Immature natural killer cell (primary cell): ENCODE results near the gene JUND. TPM values are rescaled to one million over a fixed set of nuclear protein-coding genes. Genes with fewer than 3 reads are reported as not detected.

Experiments
- DNase-seq, 3 donors: peaks; one replicate each; pipeline ENCODE4 v3.0.0; 2022; ENCODE audit warnings: mixed read lengths in 1 of 3
- H3K27ac Mint-ChIP-seq, 6 donors: one replicate each; pipeline ENCODE4 v1.8.0; 2020; ENCODE audit warnings: mixed read lengths in 6 of 6, mild to moderate bottlenecking in 5 of 6, inconsistent platforms in 4 of 6, moderate library complexity in 3 of 6
- H3K27me3 Mint-ChIP-seq, 3 donors: one replicate each; pipeline ENCODE4 v1.8.0; 2020 to 2021; ENCODE audit warnings: low read depth in 3 of 3, mild to moderate bottlenecking in 3 of 3, mixed read lengths in 3 of 3, moderate library complexity in 3 of 3, inconsistent platforms in 1 of 3
- H3K36me3 Mint-ChIP-seq, 3 donors: one replicate each; pipeline ENCODE4 v1.8.0; 2020; ENCODE audit warnings: mixed read lengths in 3 of 3, inconsistent platforms in 2 of 3, mild to moderate bottlenecking in 2 of 3
- H3K4me1 Mint-ChIP-seq, 2 donors: one replicate each; pipeline ENCODE4 v1.8.0; 2020; ENCODE audit warnings: inconsistent platforms in 2 of 2, mild to moderate bottlenecking in 2 of 2, mixed read lengths in 2 of 2, moderate library complexity in 1 of 2
- H3K4me3 Mint-ChIP-seq, 5 donors: one replicate each; pipeline ENCODE4 v1.8.0; 2020; ENCODE audit warnings: mild to moderate bottlenecking in 5 of 5, mixed read lengths in 5 of 5, inconsistent platforms in 3 of 5, moderate library complexity in 3 of 5
- H3K9me3 Mint-ChIP-seq, 6 donors: one replicate each; pipeline ENCODE4 v1.8.0; 2020; ENCODE audit warnings: mild to moderate bottlenecking in 6 of 6, mixed read lengths in 6 of 6, inconsistent platforms in 4 of 6, moderate library complexity in 3 of 6
- polyA plus RNA-seq, 3 donors: library from polyadenylated mRNA; unstranded; fragments of 300-500 nt; fragmentation: Illumina TruSeq; gene quantifications; one replicate each; pipeline ENCODE4 v1.2.3, GENCODE V29; 2021

JUND gene
- polyA plus RNA-seq, 3 donors from 2014 or later, result 15.0 to 71.8 (median 54.7) TPM

DNA sequence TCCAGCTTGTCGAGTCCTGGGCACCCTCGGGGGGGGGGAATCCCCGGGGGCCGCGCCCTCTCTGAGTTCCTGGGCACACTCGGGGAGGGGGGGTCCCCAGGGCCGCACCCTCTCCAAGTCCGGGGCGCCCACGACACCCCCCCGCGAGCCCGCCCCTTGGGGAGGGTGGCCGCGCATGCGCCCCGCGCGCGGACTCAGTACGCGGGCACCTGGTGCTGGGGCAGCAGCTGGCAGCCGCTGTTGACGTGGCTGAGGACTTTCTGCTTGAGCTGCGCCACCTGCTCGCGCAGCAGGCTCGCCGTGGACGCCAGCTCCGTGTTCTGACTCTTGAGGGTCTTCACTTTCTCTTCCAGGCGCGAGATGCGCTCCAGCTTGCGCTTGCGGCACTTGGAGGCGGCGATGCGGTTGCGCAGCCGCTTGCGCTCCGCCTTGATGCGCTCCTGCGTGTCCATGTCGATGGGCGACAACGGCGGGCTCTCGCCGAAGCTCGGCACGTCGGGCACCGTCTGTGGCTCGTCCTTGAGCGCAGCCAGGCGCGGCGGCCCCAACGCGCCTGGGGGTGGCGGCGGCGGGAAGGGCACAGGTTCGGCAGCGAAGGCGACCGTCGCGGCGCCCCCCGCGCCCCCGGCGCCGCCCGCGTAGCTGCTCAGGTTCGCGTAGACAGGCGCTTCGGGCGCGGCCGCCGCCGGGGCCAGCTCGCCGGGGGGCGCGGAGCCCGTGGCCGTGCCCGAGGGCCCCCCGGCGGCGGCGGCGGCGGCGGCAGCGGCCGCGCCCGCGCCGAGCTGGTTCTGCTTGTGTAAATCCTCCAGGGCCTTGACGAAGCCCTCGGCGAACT is 958 bp downstream of the JUND start:
- Mint-ChIP-seq H3K27me3 (peaks cover 58 to 69% (median 62%) of the 10 kb centered on the region in 3 donors), H3K36me3 (peaks cover 0 to 6% (median 4%) of the 10 kb centered on the region in 3 donors), H3K4me3 (peak overlapping the region; percentile 91 to 99 (median 96)), H3K27ac (peak overlapping the region; percentile 93 to 100 (median 100)), H3K9me3 (peaks cover 0 to 2% (median 0%) of the 10 kb centered on the region in 6 donors), H3K4me1 (peaks cover 42 to 46% of the 10 kb centered on the region in 2 donors)
- DNase-seq, result peak; percentile 82 to 89 (median 88)

DNA sequence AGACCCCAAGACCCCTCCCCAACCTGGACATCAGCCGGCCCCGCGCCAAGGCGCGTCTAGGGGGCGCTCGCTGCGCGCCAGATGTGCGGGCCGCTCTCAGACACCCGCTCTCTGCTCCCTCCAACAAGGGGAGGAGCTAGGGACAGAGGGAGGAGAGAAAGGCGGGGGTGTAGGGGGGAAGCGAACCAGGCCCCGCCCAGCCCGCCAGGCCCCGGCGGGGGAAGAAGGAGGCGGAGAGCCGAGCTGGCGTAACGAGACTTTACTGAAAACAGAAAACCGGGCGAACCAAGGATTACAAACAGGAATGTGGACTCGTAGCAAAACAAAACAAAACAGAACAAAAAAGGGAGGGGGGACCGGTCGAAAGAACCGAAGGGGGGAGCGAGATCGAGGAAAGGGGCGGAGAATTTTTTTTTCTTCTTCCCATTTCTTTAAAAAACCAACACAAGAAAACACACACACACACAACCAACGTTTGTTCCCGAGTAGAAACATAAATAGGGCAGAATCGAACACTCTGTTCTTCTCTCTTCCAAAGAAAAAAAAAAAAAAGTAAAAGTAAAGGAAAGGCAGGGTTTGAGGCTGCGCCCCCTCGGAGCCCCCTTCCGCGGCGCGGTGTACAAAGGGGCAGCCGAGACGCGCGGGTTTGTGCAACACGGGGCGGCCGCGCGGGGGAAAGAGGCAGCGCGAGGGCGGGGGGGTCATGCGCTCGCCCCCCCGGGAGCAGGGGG is 1.7 kb downstream of the JUND start:
- peaks cover 66 to 76% (median 70%) of the 10 kb centered on the region in 3 donors for H3K27me3 Mint-ChIP-seq
- peaks cover 36 to 39% of the 10 kb centered on the region in 2 donors for H3K4me1 Mint-ChIP-seq
- H3K9me3 Mint-ChIP-seq, result peaks cover 0 to 2% (median 0%) of the 10 kb centered on the region in 6 donors
- DNase-seq, result peak; percentile 90 to 96 (median 95)
- H3K27ac Mint-ChIP-seq, result peak overlapping the region; percentile 92 to 100 (median 100)
- H3K4me3 Mint-ChIP-seq, result peak overlapping the region; percentile 91 to 99 (median 98)
- peaks cover 0 to 6% (median 4%) of the 10 kb centered on the region in 3 donors for H3K36me3 Mint-ChIP-seq

DNA sequence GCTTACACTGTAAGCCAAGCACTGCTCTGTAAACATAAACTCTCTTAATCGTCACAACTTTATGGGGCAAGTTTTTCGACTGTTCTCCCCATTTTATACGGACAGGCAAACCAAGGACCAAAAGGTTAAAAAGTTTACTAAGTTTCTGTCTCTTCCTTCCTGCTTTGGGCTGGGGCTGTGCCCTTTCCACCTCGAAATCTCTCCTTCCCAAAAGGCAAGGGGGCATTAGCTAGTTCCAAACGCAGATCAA is 2.2 kb downstream of the JUND start:
- H3K9me3 Mint-ChIP-seq, result peaks cover 0 to 2% (median 0%) of the 10 kb centered on the region in 6 donors
- DNase-seq, result no peak
- peaks cover 69 to 81% (median 75%) of the 10 kb centered on the region in 3 donors for H3K27me3 Mint-ChIP-seq
- H3K4me3 Mint-ChIP-seq, result peak overlapping the region; percentile 91 to 99 (median 98)
- H3K27ac Mint-ChIP-seq, result peak overlapping the region; percentile 92 to 100 (median 100)
- peaks cover 0 to 6% (median 4%) of the 10 kb centered on the region in 3 donors for H3K36me3 Mint-ChIP-seq
- H3K4me1 Mint-ChIP-seq, result peaks cover 33 to 40% of the 10 kb centered on the region in 2 donors

DNA sequence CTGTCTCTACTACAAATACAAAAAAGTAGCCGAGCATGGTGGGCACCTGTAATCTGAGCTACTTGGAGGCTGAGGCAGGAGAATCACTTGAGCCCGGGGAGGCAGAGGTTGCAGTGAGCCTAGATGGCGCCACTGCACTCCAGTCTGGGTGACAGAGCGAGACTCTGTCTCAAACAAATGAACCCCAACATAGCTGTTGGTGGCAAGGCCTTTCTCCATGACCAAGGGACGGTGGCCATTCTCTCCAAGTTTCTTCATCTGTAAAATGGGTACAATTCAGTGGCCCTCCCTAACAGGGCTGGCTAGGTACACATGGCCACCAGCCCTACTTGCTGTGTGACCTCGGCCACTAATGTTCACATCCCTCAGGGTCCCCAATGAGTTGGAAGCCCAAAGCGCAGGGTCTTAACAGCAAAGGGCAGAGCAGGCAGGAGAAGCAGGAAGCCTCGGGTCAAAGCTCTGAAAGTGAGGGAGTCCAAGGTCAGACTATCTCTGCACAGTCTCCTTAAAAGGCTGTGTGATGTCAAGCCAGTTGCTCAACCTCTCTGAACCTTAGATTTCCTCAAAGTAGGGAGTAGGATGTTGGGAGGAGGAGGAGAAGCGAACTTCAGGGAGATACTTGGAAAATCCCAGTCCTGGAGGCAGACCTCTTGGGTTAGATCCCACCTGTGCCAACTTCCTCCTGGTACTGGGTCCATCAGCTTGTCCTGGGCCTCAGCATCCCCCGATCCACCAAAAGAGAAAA is 2.7 kb downstream of the JUND start:
- H3K4me1 Mint-ChIP-seq, result peaks cover 33 to 40% of the 10 kb centered on the region in 2 donors
- H3K4me3 Mint-ChIP-seq, result peak overlapping the region; percentile 91 to 99 (median 98)
- H3K27me3 Mint-ChIP-seq, result peaks cover 72 to 85% (median 79%) of the 10 kb centered on the region in 3 donors
- DNase-seq, result peak in 2 of 3 donors; percentile 62 to 64
- H3K9me3 Mint-ChIP-seq, result peaks cover 0 to 2% (median 0%) of the 10 kb centered on the region in 6 donors
- H3K36me3 Mint-ChIP-seq, result peaks cover 0 to 6% (median 4%) of the 10 kb centered on the region in 3 donors
- H3K27ac Mint-ChIP-seq, result peak overlapping the region; percentile 92 to 100 (median 100)

DNA sequence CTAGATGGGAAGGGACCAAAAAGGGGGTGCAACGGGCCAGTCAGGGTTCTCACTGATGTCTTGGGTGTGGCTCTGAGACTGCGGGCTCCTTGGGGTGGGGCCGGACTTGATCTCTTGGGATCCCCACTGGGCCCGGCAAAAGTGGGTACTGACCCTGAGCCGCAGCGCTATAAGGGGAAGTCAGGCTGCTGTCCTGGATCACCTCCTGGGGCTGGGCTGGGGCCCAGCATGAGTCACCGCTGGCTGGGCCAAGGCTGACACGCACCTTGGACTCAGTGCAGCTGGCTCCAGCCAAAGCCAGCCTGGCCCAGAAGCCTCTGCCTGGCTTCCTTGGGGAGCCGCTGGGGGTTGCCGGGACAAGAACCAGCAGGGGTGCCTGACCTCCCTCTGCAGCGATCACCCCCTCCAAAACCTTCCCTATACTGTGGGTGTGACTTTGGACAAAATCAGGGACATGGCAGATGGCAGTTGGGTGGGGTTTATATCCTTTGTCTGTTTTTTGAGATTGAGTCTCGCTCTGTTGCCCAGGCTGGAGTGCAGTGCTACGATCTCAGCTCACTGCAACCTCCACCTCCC is 6.6 kb downstream of the JUND start:
- Mint-ChIP-seq H3K27ac (peak overlapping the region in 4 of 6 donors; percentile 32 to 76 (median 58)), H3K27me3 (peaks cover 67 to 82% (median 80%) of the 10 kb centered on the region in 3 donors), H3K9me3 (no peaks in the 10 kb centered on the region), H3K36me3 (peaks cover 0 to 6% (median 4%) of the 10 kb centered on the region in 3 donors), H3K4me3 (peak overlapping the region in 2 of 5 donors; percentile 21 to 36), H3K4me1 (peaks cover 22 to 28% of the 10 kb centered on the region in 2 donors)
- DNase-seq, result peak; percentile 38 to 53 (median 39)

DNA sequence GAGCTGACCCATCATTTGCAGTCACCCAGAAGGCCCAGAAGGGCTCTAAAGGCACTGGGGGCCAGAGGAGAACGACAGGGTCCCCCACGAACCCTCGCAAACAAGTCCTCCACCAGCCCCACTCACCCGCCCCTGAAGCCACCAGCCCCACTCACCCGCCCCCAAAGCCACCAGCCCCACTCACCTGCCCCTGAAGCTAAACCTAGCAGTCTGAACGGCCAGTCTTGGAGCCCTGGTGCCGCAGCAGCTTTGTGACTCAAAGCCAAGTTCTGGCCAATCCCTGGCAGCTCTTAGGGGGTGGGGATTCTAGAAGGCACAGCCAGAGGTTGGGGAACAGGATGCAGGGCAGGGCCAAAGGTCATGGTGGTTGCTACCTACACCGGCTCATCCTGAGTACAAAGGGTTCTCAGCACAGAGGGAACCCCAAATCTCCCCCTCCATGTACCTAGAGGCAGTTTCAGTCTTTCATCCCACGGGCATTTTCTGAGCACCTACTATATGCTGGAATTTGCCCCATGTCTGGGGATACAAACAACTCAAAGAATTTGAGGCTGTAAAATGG is 7.1 kb downstream of the JUND start, which contains the start of gene IQCN:
Gene IQCN, minus strand, starts transcription at position 234 of the 562 bp plus-strand sequence. CDS start 4,974 bp downstream, outside the sequence.
- DNase-seq, result peak in 2 of 3 donors; percentile 35 to 39
- Mint-ChIP-seq H3K9me3 (no peaks in the 10 kb centered on the region), H3K27me3 (peaks cover 64 to 76% (median 74%) of the 10 kb centered on the region in 3 donors), H3K36me3 (peaks cover 0 to 2% (median under 1%) of the 10 kb centered on the region in 3 donors), H3K27ac (peak within 1 kb of the TSS in 5 of 6 donors; percentile 32 to 76 (median 61)), H3K4me1 (peaks cover 17 to 25% of the 10 kb centered on the region in 2 donors), H3K4me3 (peak within 1 kb of the TSS in 2 of 5 donors; percentile 21 to 36)

DNA sequence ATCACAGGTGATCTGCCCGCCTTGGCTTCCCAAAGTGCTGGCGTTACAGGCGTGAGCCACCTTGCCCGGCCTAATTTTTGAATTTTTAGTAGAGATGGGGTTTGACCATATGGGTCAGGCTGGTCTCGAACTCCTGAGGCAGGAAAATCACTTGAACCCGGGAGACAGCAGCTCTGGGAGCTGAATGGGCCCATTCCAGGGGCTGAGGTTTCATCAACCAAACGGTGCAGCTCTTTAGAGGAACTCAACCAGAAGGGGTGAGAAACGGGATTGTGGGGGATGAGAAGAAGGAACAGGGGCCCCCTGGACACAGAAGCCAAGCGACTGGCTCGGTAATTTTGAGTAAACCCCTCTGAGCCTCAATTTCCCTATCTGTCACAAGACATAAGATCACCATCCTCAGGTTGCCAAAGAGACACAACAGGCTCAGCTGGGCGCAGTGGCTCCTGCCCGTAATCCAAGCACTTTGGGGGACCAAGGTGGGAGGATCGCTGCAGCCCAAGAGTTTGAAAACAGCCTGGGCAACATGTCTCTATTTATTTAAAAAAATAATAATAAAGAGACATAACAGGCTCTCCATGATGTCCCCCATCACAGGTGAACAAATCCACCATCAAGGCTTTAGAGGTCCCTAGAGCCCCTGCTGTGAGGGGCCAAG is 7.7 kb downstream of the JUND start:
- Mint-ChIP-seq H3K36me3 (no peaks in the 10 kb centered on the region), H3K4me1 (peaks cover 11 to 19% of the 10 kb centered on the region in 2 donors), H3K9me3 (no peaks in the 10 kb centered on the region), H3K27ac (peak overlapping the region in 2 of 6 donors; percentile 61 to 76), H3K27me3 (peaks cover 58 to 70% (median 68%) of the 10 kb centered on the region in 3 donors), H3K4me3 (no peak overlapping the region)
- peak in 1 of 3 donors; percentile 18 for DNase-seq

DNA sequence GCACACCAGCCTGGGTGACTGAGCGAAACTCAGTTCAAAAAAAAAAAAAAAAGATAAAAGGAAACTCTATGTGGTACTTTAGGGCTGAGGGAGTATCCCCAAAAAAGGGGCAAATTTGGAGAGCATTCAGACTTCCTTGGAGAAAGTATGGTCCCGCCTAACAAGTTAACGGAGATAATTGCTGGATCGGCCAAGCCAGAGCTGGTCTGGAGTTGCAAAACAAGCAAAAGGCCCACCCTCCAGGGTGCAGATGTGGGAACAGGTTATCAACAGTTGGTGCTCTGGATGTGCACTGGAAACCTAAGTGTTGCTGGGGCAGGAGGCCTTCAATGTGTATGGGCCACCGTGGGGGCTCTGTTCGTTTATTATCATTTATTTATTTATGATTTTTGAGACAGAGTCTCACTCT is 10.0 kb downstream of the JUND start:
- no peak for DNase-seq
- H3K4me1 Mint-ChIP-seq, result peaks cover 0 to 6% of the 10 kb centered on the region in 2 donors
- H3K27ac Mint-ChIP-seq, result peak overlapping the region in 2 of 6 donors; percentile 17 to 40
- H3K4me3 Mint-ChIP-seq, result no peak overlapping the region
- H3K27me3 Mint-ChIP-seq, result peaks cover 39 to 47% (median 47%) of the 10 kb centered on the region in 3 donors
- H3K36me3 Mint-ChIP-seq, result peaks cover under 1 to 9% (median under 1%) of the 10 kb centered on the region in 3 donors
- H3K9me3 Mint-ChIP-seq, result no peaks in the 10 kb centered on the region

DNA sequence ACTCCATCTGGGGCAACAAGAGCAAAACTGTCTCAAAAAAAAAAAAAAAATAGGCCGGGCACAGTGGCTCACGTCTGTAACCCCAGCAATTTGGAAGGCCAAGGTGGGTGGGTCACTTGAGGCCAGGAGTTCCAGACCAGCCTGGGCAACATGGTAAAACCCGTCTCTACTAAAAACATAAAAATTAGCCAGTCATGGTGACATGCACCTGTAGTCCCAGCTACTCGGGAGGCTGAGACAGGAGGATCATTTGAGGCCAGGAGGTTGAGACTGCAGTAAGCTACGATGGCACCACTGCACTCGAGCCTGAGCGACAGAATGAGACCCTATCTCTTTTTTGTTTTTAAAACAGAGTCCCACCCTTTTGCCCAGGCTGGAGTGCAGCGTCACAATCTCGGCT is 11.1 kb downstream of the JUND start:
- no peak overlapping the region for H3K4me3 Mint-ChIP-seq

DNA sequence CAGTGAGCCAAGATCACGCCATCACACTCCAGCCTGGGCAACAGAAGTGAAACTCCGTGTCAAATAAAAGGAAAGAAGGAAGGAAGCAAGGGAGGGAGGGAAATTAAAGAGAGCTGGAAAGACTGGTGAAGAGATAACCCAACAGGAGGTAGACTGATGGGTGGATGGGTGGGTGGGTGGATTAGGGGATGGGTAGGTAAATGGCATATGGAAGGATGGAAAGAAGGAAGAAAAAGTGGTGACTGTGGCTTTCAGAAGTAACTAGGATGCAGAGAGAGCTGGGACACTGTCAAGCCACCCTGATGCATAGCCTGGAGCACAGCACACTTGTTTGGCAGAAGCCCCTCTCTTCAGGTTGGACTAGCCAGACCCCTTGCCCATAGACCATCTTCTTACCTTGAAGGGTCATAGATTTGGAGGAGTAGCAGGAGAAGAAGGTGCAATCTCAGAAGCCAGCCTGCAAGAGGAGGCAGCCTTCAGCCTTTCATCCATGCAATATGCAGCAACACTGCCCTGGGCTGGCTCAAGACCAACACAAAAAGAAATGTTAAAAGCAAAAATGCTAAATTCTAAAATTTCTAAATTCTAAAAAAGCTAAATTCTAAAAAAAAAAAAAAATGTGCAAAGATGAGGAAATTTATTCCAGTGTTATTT is 12.2 kb downstream of the JUND start:
- H3K36me3 Mint-ChIP-seq, result peaks cover 5 to 15% (median 6%) of the 10 kb centered on the region in 3 donors
- peaks cover 18 to 29% (median 28%) of the 10 kb centered on the region in 3 donors for H3K27me3 Mint-ChIP-seq
- peak overlapping the region in 2 of 6 donors; percentile 55 to 61 for H3K27ac Mint-ChIP-seq
- no peak overlapping the region for H3K4me3 Mint-ChIP-seq
- DNase-seq, result no peak
- no peaks in the 10 kb centered on the region for H3K4me1 Mint-ChIP-seq
- no peaks in the 10 kb centered on the region for H3K9me3 Mint-ChIP-seq

More for the DNA sequence above, 11.1 kb downstream of the JUND start:
- peaks cover 0 to 6% of the 10 kb centered on the region in 2 donors for H3K4me1 Mint-ChIP-seq
- no peaks in the 10 kb centered on the region for H3K9me3 Mint-ChIP-seq
- H3K36me3 Mint-ChIP-seq, result peaks cover 5 to 15% (median 6%) of the 10 kb centered on the region in 3 donors
- DNase-seq, result no peak
- no peak overlapping the region for H3K27ac Mint-ChIP-seq
- peaks cover 30 to 39% (median 39%) of the 10 kb centered on the region in 3 donors for H3K27me3 Mint-ChIP-seq

DNA sequence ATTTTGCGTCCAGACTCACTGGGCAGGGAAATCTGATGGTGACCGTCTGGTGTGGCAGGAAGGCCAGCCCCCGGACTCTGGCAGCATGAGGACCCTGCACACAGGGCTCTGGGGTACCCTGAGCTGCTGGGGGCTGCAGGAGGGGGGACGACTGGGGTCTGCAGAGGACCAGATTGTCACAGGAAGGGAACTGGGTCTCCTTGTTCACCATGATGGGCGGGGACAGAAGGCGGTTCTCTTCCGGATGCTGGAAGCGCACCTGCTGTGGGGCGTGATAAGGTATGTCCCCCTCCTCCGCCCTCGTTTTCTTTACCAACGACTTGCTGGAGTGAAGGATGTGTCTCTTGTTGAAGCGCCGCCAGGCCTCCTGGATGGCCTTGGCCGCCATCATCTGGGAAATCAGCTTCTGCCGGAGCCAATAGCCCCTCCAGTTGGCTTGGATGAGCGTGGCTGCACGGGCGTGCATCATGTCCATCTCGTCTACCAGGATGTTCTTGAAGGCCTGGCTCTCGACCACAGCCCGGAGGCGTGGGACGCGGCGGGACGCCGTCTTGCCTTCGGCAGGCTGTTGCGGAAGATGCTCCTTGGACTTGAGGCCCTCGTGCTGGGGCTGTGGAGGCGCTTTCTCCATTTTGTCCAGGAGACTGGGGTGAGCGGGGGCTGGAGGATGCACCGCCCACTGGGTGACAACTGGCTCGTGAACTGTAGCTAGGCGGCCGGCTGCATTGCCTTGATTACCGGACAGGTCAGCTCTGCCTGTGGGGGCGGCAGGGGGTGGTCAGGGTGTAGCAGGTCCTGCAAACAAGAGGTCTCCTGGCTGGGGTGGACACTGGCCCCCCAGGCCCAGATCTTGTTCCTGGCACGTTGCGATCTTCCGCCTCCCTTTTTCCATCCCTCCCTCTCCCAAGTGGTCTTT is 14.4 kb downstream of the JUND start:
- H3K27me3 Mint-ChIP-seq, result peaks cover 6 to 10% (median 7%) of the 10 kb centered on the region in 3 donors
- no peak overlapping the region for H3K27ac Mint-ChIP-seq
- H3K4me1 Mint-ChIP-seq, result no peaks in the 10 kb centered on the region
- H3K36me3 Mint-ChIP-seq, result peaks cover 5 to 15% (median 6%) of the 10 kb centered on the region in 3 donors
- no peak for DNase-seq
- H3K9me3 Mint-ChIP-seq, result no peaks in the 10 kb centered on the region
- H3K4me3 Mint-ChIP-seq, result no peak overlapping the region
